SU-DHL-6 (cell line): ENCODE data around the gene OS9.

Source experiments
- H2AFZ ChIP-seq: fragments of 200-600 bp; sonication (generic); 2 replicates; pipeline ENCODE4 v1.6.1; 2014; ENCODE audit warnings: low read depth, mild to moderate bottlenecking, moderate library complexity, mixed read lengths, antibody characterized with exemption, low read length; ENCODE audit not compliant: severe bottlenecking
- H3F3A ChIP-seq: fragments of 200-600 bp; shearing (Covaris generic); 2 replicates; pipeline ENCODE4 v1.6.0; 2016; ENCODE audit warnings: antibody characterized with exemption, mild to moderate bottlenecking; ENCODE audit not compliant: insufficient read depth
- H3K27ac ChIP-seq: fragments of 200-600 bp; sonication (generic); 2 replicates; pipeline ENCODE4 v1.5.1; 2016; ENCODE audit warnings: low read depth, mild to moderate bottlenecking, low read length, moderate library complexity, mixed read lengths
- H3K27me3 ChIP-seq: fragments of 200-600 bp; sonication (generic), shearing (Covaris generic); 2 replicates; pipeline ENCODE4 v1.6.0; 2014; ENCODE audit warnings: mild to moderate bottlenecking, low read length
- H3K36me3 ChIP-seq: fragments of 200-600 bp; sonication (generic); 2 replicates; pipeline ENCODE4 v1.6.1; 2014; ENCODE audit warnings: mild to moderate bottlenecking, low read length, mixed read lengths
- H3K4me2 ChIP-seq: fragments of 300-600, 200-600 bp; shearing (Covaris generic), sonication (generic); 2 replicates; pipeline ENCODE4 v1.6.0; 2014; ENCODE audit warnings: low read length, low read depth, mild to moderate bottlenecking; ENCODE audit not compliant: poor library complexity, severe bottlenecking
- H3K4me3 ChIP-seq: fragments of 200-600 bp; sonication (generic); 2 replicates; pipeline ENCODE4 v1.5.1; 2014; ENCODE audit warnings: antibody characterized with exemption, low read length, mild to moderate bottlenecking, mixed read lengths; ENCODE audit not compliant: insufficient read depth, poor library complexity, severe bottlenecking
- H3K79me2 ChIP-seq: fragments of 200-600 bp; sonication (generic); 2 replicates; pipeline ENCODE4 v1.6.1; 2014; ENCODE audit warnings: mild to moderate bottlenecking, low read length, moderate library complexity; ENCODE audit not compliant: insufficient read depth
- H3K9ac ChIP-seq: fragments of 200-600 bp; sonication (generic); 2 replicates; pipeline ENCODE4 v1.7.0; 2014; ENCODE audit warnings: mild to moderate bottlenecking, low read length
- H3K9me2 ChIP-seq: fragments of 200-600 bp; sonication (generic); replicated peaks from 2 replicates; pipeline ENCODE4 v1.6.1; 2014; ENCODE audit warnings: low read length; ENCODE audit not compliant: insufficient read depth
- H3K9me3 ChIP-seq: fragments of 200-600 bp; sonication (generic); 2 replicates; pipeline ENCODE4 v1.6.1; 2014; ENCODE audit warnings: low read length, mixed read lengths; ENCODE audit not compliant: insufficient read depth
- H4K20me1 ChIP-seq: fragments of 200-600 bp; sonication (generic); 2 replicates; pipeline ENCODE4 v1.6.1; 2014; ENCODE audit warnings: low read depth, mild to moderate bottlenecking, antibody characterized with exemption, low read length, moderate library complexity, mixed read lengths
- EZH2phosphoT487 ChIP-seq: fragments of 200-600 bp; sonication (generic), shearing (Covaris generic); conservative IDR thresholded peaks from 2 replicates; pipeline ENCODE4 v1.6.1; 2018; ENCODE audit warnings: mild to moderate bottlenecking, antibody characterized with exemption, low read length, moderate library complexity, mixed read lengths
- TF ChIP-seq, protein P1 (sequence below): fragments of 200-600 bp; sonication (generic); IDR thresholded peaks from one replicate; pipeline ENCODE4 v1.5.1; 2017; ENCODE audit warnings: antibody characterized with exemption, mild to moderate bottlenecking, low read length, moderate library complexity; ENCODE audit not compliant: insufficient read depth, poor library complexity, severe bottlenecking

OS9 gene

DNA sequence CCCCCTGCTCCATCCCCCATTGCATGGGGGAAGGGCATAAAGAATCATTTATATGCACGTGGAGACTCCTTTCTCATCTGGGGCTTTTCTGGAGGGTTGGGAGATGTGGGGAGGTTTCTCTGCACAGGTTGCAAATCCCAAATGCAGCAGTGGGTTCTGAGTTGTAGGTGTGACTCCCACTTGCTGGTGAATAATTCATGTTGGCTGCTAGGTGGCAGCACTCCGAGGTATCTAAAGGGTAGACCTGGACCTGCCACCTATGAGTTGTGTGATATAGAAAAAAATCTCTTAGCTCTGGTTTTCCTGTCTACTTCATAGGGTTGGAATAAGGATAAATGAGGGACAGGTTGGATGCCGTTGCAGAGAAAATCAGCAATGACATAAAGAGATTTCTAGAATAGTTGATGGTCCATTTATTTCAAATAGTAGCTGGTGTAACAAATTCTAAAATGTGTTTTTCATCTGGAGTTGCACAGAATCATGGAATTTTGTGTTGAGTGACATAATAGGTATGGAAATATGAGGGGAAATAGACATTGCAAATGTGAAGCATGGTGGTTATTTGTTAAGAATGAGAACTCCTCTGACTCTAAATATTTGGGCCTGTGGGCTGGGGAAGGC, 65.5 kb downstream of the OS9 start:
- Histone ChIP-seq H3K36me3 (no peaks in the 10 kb centered on the region), H3K4me2 (no peak overlapping the region), H4K20me1 (peaks cover 8% of the 10 kb centered on the region), H2AFZ (no peak overlapping the region), H3F3A (peaks cover 12% of the 10 kb centered on the region; the same call in 1 of the 2 replicates), H3K27ac (no peak overlapping the region), H3K27me3 (no peaks in the 10 kb centered on the region), H3K9me2 (no peaks in the 10 kb centered on the region), H3K9me3 (no peaks in the 10 kb centered on the region), H3K79me2 (no peaks in the 10 kb centered on the region), H3K4me3 (no peak overlapping the region), H3K9ac (no peak overlapping the region)
- TF ChIP-seq EZH2phosphoT487: no peak
- TF ChIP-seq, protein P1, sequence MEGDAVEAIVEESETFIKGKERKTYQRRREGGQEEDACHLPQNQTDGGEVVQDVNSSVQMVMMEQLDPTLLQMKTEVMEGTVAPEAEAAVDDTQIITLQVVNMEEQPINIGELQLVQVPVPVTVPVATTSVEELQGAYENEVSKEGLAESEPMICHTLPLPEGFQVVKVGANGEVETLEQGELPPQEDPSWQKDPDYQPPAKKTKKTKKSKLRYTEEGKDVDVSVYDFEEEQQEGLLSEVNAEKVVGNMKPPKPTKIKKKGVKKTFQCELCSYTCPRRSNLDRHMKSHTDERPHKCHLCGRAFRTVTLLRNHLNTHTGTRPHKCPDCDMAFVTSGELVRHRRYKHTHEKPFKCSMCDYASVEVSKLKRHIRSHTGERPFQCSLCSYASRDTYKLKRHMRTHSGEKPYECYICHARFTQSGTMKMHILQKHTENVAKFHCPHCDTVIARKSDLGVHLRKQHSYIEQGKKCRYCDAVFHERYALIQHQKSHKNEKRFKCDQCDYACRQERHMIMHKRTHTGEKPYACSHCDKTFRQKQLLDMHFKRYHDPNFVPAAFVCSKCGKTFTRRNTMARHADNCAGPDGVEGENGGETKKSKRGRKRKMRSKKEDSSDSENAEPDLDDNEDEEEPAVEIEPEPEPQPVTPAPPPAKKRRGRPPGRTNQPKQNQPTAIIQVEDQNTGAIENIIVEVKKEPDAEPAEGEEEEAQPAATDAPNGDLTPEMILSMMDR: peak; percentile 61

- Histone ChIP-seq H3K4me3 (no peak overlapping the region), H3K27me3 (no peaks in the 10 kb centered on the region), H3K4me2 (no peak overlapping the region), H3K79me2 (no peaks in the 10 kb centered on the region), H2AFZ (no peak overlapping the region), H3F3A (peaks cover 10% of the 10 kb centered on the region; the same call in 1 of the 2 replicates), H3K9ac (no peak overlapping the region), H3K36me3 (no peaks in the 10 kb centered on the region), H4K20me1 (peaks cover 8% of the 10 kb centered on the region), H3K9me3 (no peaks in the 10 kb centered on the region), H3K27ac (no peak overlapping the region), H3K9me2 (no peaks in the 10 kb centered on the region)
- TF ChIP-seq, protein P1: no peak
- TF ChIP-seq EZH2phosphoT487: no peak
Observed at GRCh38 chr12:57760347-57760982, 66.5 kb downstream of the OS9 start.

DNA sequence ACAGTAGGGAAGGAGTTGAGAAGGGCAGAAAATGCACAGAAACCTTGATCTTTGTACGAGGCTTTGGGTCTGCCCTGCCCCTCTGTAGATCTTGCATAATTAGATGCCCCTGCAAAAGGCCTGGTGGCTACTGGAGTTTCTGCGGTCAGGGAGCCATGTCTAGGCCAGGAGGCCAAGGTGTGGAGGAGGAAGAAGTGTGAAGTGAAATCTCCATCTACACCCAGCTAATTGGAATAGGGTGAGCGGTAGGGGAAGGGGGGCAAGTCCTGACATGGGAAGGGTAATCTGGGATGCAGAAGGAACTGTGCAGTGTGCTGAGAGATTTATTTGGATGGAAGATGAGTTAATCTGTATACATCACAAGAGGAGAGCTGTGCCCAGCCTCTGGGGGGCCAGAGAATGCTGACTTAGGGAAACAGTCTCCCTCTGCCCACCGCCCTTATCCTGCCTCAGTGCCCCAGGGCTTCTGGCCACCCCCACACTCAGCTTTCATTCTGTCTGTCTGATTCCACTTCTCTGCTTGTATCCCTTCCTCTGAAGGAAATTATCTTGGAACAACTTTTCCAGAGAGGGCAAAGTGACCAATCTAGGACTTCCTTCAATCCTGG, 67.6 kb downstream of the OS9 start:
- Histone ChIP-seq H4K20me1 (peaks cover 8% of the 10 kb centered on the region), H3K4me2 (no peak overlapping the region), H3K9ac (no peak overlapping the region), H3K27ac (no peak overlapping the region), H3K4me3 (no peak overlapping the region), H2AFZ (no peak overlapping the region), H3K9me2 (no peaks in the 10 kb centered on the region), H3K36me3 (no peaks in the 10 kb centered on the region), H3K79me2 (no peaks in the 10 kb centered on the region), H3F3A (peaks cover 2% of the 10 kb centered on the region; the same call in 1 of the 2 replicates), H3K9me3 (no peaks in the 10 kb centered on the region), H3K27me3 (no peaks in the 10 kb centered on the region)
- TF ChIP-seq, protein P1: no peak
- no peak for TF ChIP-seq EZH2phosphoT487
